Fibroblast of villous mesenchyme (primary cell): Measurements from ENCODE around the gene RTP3. TPM values are rescaled to one million over a fixed set of nuclear protein-coding genes. Genes with fewer than 3 reads are reported as not detected.

ENCODE experiments used
- total RNA-seq: library from RNA; depleted of rRNA; stranded (reverse); fragments of >200 nt; gene quantifications from 2 replicates; pipeline ENCODE4 v1.2.3, GENCODE V29; 2012

RTP3 gene
- total RNA-seq, 1 donor = 0.43 TPM

Other genes starting within 250 kb of the RTP3 start
- gene CCR2, start 143.9 kb upstream of the RTP3 start, total RNA-seq = not detected in 2 replicates
- under 0.01 TPM in 1 of 2 replicates, not detected in the other for gene CCR5, start 127.0 kb upstream of the RTP3 start, total RNA-seq
- 0.64 and 2.2 TPM in 2 replicates for gene CCRL2, start 90.7 kb upstream of the RTP3 start, total RNA-seq
- under 0.01 TPM in 1 of 2 replicates, not detected in the other for gene LTF, start 33.1 kb upstream of the RTP3 start, total RNA-seq
- gene LRRC2, start 68.3 kb downstream of the RTP3 start, total RNA-seq = 2.2 and 5.2 TPM in 2 replicates
- not detected in 2 replicates for gene FAM240A, start 114.5 kb downstream of the RTP3 start, total RNA-seq
- gene ALS2CL, start 195.7 kb downstream of the RTP3 start, total RNA-seq = 2.6 and 6.0 TPM in 2 replicates
- under 0.01 TPM in 1 of 2 replicates, not detected in the other for gene TMIE, start 203.4 kb downstream of the RTP3 start, total RNA-seq
- gene PRSS50, start 219.9 kb downstream of the RTP3 start, total RNA-seq = not detected in 2 replicates